B cell (primary cell): ENCODE data around the gene CDH7. TPM values are rescaled to one million over a fixed set of nuclear protein-coding genes. Genes with fewer than 3 reads are reported as not detected.

Experiments used
- ATAC-seq: fragments of 200-7000 bp; cut with Tn5 transposase; one replicate; pipeline ENCODE4 v1.10.0; 2021; ENCODE audit warnings: low read depth, mild to moderate bottlenecking, moderate number of reproducible peaks, moderate library complexity
- CTCF ChIA-PET: fragments of 350-600 bp; sonication (Branson Sonifier 250); formaldehyde crosslinking; loops from one replicate; lab custom pipeline; 2021; ENCODE audit warnings: antibody characterized with exemption, inconsistent platforms; lab: Charles Lee
- POLR2A ChIA-PET: fragments of 350-600 bp; sonication (Branson Sonifier 250); formaldehyde crosslinking; loops from one replicate; lab custom pipeline; 2021; ENCODE audit warnings: antibody characterized with exemption; lab: Charles Lee
- DNase-seq: peaks from one replicate; pipeline ENCODE4 v3.0.0; 2013
- H2AFZ ChIP-seq: 2 replicates; pipeline ENCODE4 v1.6.1; 2012; ENCODE audit warnings: mild to moderate bottlenecking, low read depth, low read length; ENCODE audit not compliant: insufficient read depth, poor library complexity, severe bottlenecking
- H3K27ac ChIP-seq, 2 donors: 1 replicate in 1 of 2; 2 replicates in 1 of 2; pipeline ENCODE4 v1.5.1; 2012 to 2013; ENCODE audit warnings: low read length in 2 of 2, mild to moderate bottlenecking in 2 of 2, moderate library complexity in 1 of 2
- H3K27me3 ChIP-seq, 4 experiments: fragments of 200-600 bp in 1 of 4; sonication (generic) in 1 of 4; replicated peaks in 1 of 4; 1 replicate in 2 of 4; 2 replicates in 2 of 4; pipeline versions ENCODE4 v1.6.1 to v1.7.0; 2013 to 2016; ENCODE audit warnings: low read length in 3 of 4, mild to moderate bottlenecking in 2 of 4, mixed read lengths in 1 of 4, moderate library complexity in 1 of 4; ENCODE audit not compliant: insufficient read depth in 4 of 4, control insufficient read depth in 3 of 4; ENCODE audit errors: control extremely low read depth in 1 of 4
- H3K36me3 ChIP-seq, 2 experiments: replicated peaks in 1 of 2; 1 replicate in 1 of 2; 2 replicates in 1 of 2; pipeline versions ENCODE4 v1.6.1 to v1.7.1; 2013; ENCODE audit warnings: low read length in 1 of 2; ENCODE audit not compliant: insufficient read depth in 2 of 2, control insufficient read depth in 1 of 2; ENCODE audit errors: control extremely low read depth in 1 of 2, extremely low read depth in 1 of 2
- H3K4me1 ChIP-seq, 2 donors: fragments of 200-600 bp in 1 of 2; sonication (generic) in 1 of 2; 1 replicate in 1 of 2; 2 replicates in 1 of 2; pipeline versions ENCODE4 v1.5.1 to v1.6.1; 2013 to 2017; ENCODE audit warnings: low read length in 2 of 2; ENCODE audit not compliant: control insufficient read depth in 2 of 2, insufficient read depth in 2 of 2
- H3K4me2 ChIP-seq: replicated peaks from 2 replicates; pipeline ENCODE3; 2012; ENCODE audit warnings: mild to moderate bottlenecking, low read depth, low read length; ENCODE audit not compliant: poor library complexity, severe bottlenecking
- H3K4me3 ChIP-seq, 5 experiments: fragments of 200-600 bp in 1 of 5; sonication (generic) in 1 of 5; 1 replicate in 3 of 5; 2 replicates in 2 of 5; pipeline versions ENCODE4 v1.5.1 to v1.7.0; 2011 to 2016; ENCODE audit warnings: low read length in 4 of 5, mild to moderate bottlenecking in 4 of 5, low read depth in 2 of 5, control low read depth in 1 of 5, moderate library complexity in 1 of 5; ENCODE audit not compliant: insufficient read depth in 1 of 5; ENCODE audit errors: control extremely low read depth in 1 of 5, extremely low read depth in 1 of 5
- H3K79me2 ChIP-seq: fragments of 200-600 bp; sonication (generic); one replicate; pipeline ENCODE4 v1.6.0; 2016; ENCODE audit warnings: low read length; ENCODE audit not compliant: control insufficient read depth, insufficient read depth
- H3K9ac ChIP-seq: fragments of 200-600 bp; sonication (generic); 2 replicates; pipeline ENCODE4 v1.6.1; 2017; ENCODE audit warnings: mild to moderate bottlenecking, low read length, moderate library complexity
- H3K9me3 ChIP-seq, 3 donors: one replicate each; pipeline versions ENCODE4 v1.6.1 to v1.7.1; 2013; ENCODE audit warnings: low read length in 2 of 3; ENCODE audit not compliant: control insufficient read depth in 2 of 3, insufficient read depth in 1 of 3; ENCODE audit errors: control extremely low read depth in 1 of 3
- H4K20me1 ChIP-seq: 2 replicates; pipeline ENCODE4 v1.6.0; 2012; ENCODE audit warnings: mild to moderate bottlenecking, low read length; ENCODE audit not compliant: insufficient read depth, control insufficient read depth, poor library complexity, severe bottlenecking
- H3K27ac Mint-ChIP-seq: one replicate; pipeline ENCODE4 v1.8.0; 2021; ENCODE audit warnings: mixed read lengths
- H3K27me3 Mint-ChIP-seq: one replicate; pipeline ENCODE4 v1.8.0; 2021; ENCODE audit warnings: mixed read lengths
- H3K4me1 Mint-ChIP-seq: one replicate; pipeline ENCODE4 v1.8.0; 2021; ENCODE audit warnings: mixed read lengths
- H3K4me3 Mint-ChIP-seq: one replicate; pipeline ENCODE4 v1.8.0; 2021; ENCODE audit warnings: mixed read lengths
- H3K9me3 Mint-ChIP-seq: one replicate; pipeline ENCODE4 v1.8.0; 2022; ENCODE audit warnings: mixed read lengths; ENCODE audit not compliant: insufficient read depth
- CTCF ChIP-seq: fragments of 200-600 bp; IDR thresholded peaks from one replicate; pipeline ENCODE4 v1.8.0; 2022; ENCODE audit warnings: antibody characterized with exemption, mild to moderate bottlenecking
- EZH2 ChIP-seq: IDR thresholded peaks from 2 replicates; pipeline ENCODE4 v1.6.1; 2012; ENCODE audit warnings: borderline replicate concordance, low read depth, mild to moderate bottlenecking, moderate library complexity, low read length; ENCODE audit not compliant: insufficient read depth, poor library complexity, severe bottlenecking
- WGBS: methylation state at CpG from one replicate; pipeline ENCODE4 v1.1.5; 2013; ENCODE audit warnings: missing lambda C conversion rate; ENCODE audit not compliant: insufficient coverage; 5-methylcytosine and 5-hydroxymethylcytosine counted together
- intact Hi-C: fragments of 100-400 bp; cut with micrococcal nuclease; formaldehyde crosslinking; loops from one replicate; pipeline ENCODE4 v1.10.0; 2022
- polyA plus RNA-seq: library from polyadenylated mRNA; depleted of rRNA; stranded (reverse); fragments of >200 nt; gene quantifications from 2 replicates; pipeline ENCODE4 v1.2.3, GENCODE V29; 2012
- total RNA-seq, 2 donors: library from RNA; stranded (reverse); fragments of 120-200 nt in 1 of 2; gene quantifications; 1 replicate in 1 of 2; 2 replicates in 1 of 2; pipeline versions ENCODE4 v1.2.3 to v1.2.4, GENCODE V29; 2013 to 2022

CDH7 gene
- total and polyA plus RNA-seq, 2 donors (not counting 1 experiment from before 2014, with no cell fraction given) = not detected

GRCh38 chr18:65922103-65922502, 171.3 kb downstream of the CDH7 start:
- Histone ChIP-seq H4K20me1 (no peaks in the 10 kb centered on the region), H3K9ac (no peak overlapping the region), H3K4me2 (no peak overlapping the region), H3K27ac (no peak overlapping the region), H2AFZ (no peak overlapping the region), H3K4me3 (no peak overlapping the region), H3K79me2 (no peaks in the 10 kb centered on the region), H3K36me3 (no peaks in the 10 kb centered on the region), H3K4me1 (no peaks in the 10 kb centered on the region), H3K27me3 (no peaks in the 10 kb centered on the region), H3K9me3 (no peaks in the 10 kb centered on the region)
- POLR2A ChIA-PET = no interaction called here
- Mint-ChIP-seq H3K27me3 (no peaks in the 10 kb centered on the region), H3K9me3 (no peaks in the 10 kb centered on the region), H3K4me1 (no peaks in the 10 kb centered on the region), H3K27ac (no peak overlapping the region), H3K4me3 (no peak overlapping the region)
- ATAC-seq = no peak
- intact Hi-C loops = no loop called here
- no peak for TF ChIP-seq EZH2
- TF ChIP-seq CTCF = no peak
- no peak for DNase-seq
- no CpG with 5 or more reads among the region's 1 CpG for WGBS
- CTCF ChIA-PET = no interaction called here

- ATAC-seq (no peak), DNase-seq (no peak)
- intact Hi-C loops = no loop called here
- Histone ChIP-seq H3K27me3 (no peaks in the 10 kb centered on the region), H3K27ac (no peak overlapping the region), H3K9ac (no peak overlapping the region), H3K9me3 (no peaks in the 10 kb centered on the region), H3K4me3 (no peak overlapping the region), H4K20me1 (no peaks in the 10 kb centered on the region), H3K4me1 (no peaks in the 10 kb centered on the region), H3K4me2 (no peak overlapping the region), H3K36me3 (no peaks in the 10 kb centered on the region), H3K79me2 (no peaks in the 10 kb centered on the region), H2AFZ (no peak overlapping the region)
- ChIA-PET CTCF (no interaction called here), POLR2A (no interaction called here)
- Mint-ChIP-seq H3K9me3 (no peaks in the 10 kb centered on the region), H3K27me3 (no peaks in the 10 kb centered on the region), H3K4me1 (no peaks in the 10 kb centered on the region), H3K27ac (no peak overlapping the region), H3K4me3 (no peak overlapping the region)
- TF ChIP-seq EZH2 (no peak), CTCF (no peak)
- no CpG with 5 or more reads among the region's 3 CpGs for WGBS
These were observed 174.1 kb downstream of the CDH7 start for GRCh38 chr18:65924904-65925303.
